Activated gamma-delta T cell treated with Interleukin-2 at 50 U/mL for 16 hours (primary cell): ENCODE data around the gene AGO3.
"Not testable (repeated sequence)": the region's sequence is repeated elsewhere in the genome, so short reads cannot be mapped to it uniquely, and the experiment has no call there.

Source experiments
- DNase-seq: peaks from one replicate; pipeline ENCODE4 v3.0.0-alpha.2; 2020

Gene AGO3

DNA sequence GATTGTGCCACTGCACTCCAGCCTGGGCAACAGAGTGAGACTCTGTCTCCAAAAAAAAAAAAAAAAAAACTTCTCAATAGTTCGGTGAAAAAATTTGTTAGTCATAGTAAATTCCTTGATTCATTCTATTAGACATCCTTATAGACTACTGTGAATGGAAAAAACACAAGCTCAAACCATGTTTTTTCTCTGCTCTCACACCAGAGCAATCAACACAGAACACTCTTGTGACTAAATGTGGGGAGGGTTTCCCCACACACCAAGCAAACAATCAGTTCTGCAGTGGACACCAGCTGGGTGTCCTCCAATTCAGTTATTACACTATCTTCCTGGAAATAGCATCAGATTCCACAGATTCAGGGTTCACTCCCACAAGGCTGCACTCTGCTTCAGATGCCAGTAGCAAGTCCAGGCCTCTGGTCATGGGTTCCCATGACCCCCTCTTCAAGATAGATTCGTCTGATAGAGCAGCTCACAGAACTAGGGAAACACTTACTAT is 83.9 kb downstream of the AGO3 start:
- no peak for DNase-seq

DNA sequence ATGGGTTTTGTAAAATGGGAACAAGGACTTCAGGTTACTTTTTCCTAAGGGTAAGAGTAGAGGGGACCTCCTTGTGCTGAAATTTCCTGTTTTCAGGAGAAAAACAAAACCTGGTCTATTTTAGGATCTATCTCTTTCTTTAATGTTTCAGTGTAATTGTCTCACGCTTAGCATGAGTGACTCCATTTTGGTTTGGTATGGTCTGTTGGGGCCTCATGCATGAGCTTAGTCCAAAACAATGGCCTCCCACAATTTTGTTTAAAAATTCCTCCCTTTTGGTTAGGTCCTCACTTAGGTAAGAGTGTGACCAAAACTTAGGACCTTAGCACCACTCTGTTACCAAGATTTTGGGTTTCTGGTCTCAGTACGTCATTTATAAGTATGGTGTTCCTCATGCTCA is 85.8 kb downstream of the AGO3 start:
- no peak for DNase-seq

DNA sequence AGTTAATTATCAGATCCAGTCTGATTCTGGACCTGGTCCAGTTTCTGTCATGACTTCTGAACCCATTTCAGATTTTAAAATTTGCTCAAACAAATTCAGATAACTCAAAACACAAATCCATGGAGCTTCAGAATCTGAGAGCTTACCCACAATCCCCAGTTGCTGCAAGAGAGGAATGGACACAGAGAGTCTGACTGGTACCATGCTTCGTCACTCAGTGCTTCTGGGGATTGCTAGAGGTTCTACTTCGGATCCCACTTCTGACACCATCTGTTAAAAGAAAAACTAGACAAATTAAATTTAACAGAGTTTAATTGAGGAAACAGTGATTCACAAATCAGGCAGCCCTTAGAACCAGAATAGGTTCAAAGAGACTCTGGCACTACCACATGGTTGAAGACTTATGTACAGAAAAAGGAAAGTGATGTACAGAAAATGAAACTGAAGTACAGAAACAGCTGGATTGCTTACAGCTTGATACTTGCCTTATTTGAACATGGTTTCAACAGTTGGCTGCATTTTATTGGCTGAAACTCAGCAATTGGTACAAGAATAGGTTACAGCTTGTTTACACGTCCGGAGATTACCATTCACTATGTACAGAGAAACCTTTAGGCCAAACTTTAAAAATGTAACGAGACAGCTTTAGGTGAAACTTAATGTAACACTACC is 92.3 kb downstream of the AGO3 start:
- no peak for DNase-seq

DNA sequence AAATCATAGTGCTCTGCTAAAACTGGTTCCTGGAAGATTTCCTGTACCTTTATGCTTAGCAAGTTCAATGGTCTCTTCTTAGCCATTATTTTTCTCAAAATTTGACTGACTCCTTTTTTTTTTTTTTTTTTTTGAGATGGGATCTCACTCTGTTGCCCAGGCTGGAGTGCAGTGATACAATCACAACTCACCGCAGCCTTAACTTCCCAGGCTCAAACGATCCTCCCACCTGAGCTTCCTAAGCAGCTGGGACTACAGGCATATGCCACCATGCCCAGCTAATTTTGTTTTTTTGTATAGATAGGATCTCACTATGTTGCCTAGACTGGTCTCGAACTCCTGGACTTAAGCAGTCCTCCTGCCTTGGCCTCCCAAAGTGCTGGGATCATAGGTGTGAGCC is 93.1 kb downstream of the AGO3 start:
- not testable (repeated sequence) for DNase-seq

GRCh38 chr1:36024847-36025246 is 93.9 kb downstream of the AGO3 start:
- no peak for DNase-seq

DNA sequence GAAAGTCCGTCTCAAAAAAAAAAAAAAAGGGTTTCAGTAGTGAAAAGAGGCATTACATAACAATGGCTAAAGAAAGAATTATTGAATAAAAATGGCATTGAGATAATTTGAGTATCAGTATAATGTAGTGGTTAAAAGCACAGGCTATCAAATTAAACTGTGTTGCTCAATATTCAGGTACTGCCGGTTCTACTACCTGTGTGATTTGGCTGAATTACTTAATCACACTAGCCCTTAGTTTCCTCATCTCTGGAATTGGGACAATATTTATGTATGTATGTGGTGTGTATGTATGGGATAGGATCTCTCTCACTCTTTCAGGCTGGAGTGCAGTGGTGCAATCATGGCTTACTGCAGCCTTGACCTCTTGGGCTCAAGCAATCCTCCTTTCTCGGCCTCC is 96.9 kb downstream of the AGO3 start:
- no peak for DNase-seq

DNA sequence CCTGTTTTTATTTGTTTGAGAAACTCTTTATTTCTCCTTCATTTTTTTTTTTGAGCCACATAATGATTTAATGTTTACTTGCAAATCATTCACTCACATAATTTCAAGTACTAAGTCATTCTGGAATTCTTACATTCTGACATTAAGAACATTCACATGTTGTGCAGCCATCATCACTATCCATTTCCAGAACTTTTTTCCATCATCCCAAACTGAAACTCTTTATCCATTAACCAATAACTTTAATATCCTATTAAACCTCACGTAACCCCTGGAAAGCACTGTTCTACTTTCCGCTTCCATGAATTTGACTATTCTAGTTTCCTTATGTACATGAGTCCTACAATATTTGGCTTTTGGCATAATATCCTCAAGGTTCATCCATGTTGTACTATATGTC is 100.5 kb downstream of the AGO3 start:
- DNase-seq: no peak

- DNase-seq: no peak
These were observed 103.8 kb downstream of the AGO3 start for GRCh38 chr1:36034692-36035091.

- no peak for DNase-seq
These were observed 104.2 kb downstream of the AGO3 start for GRCh38 chr1:36035154-36035553.

DNA sequence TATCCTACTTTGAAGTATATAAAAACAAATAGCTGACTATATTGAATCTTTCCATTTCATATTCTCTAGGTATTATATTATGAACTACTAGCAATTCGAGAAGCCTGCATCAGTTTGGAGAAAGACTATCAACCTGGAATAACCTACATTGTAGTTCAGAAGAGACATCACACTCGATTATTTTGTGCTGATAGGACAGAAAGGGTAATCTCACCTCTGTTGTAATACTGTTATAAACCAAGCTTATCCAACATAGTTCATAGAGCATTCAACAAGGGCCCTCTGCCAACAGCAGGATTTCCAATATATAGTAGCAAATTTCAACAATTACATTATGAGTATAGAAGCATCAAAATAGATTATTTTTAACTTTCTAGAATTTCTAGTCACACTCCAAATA is 109.3 kb downstream of the AGO3 start:
- DNase-seq: no peak

GRCh38 chr1:36051821-36052220 is 120.9 kb downstream of the AGO3 start:
- no peak for DNase-seq

- no peak for DNase-seq
These were observed 123.1 kb downstream of the AGO3 start for GRCh38 chr1:36053978-36054377.

DNA sequence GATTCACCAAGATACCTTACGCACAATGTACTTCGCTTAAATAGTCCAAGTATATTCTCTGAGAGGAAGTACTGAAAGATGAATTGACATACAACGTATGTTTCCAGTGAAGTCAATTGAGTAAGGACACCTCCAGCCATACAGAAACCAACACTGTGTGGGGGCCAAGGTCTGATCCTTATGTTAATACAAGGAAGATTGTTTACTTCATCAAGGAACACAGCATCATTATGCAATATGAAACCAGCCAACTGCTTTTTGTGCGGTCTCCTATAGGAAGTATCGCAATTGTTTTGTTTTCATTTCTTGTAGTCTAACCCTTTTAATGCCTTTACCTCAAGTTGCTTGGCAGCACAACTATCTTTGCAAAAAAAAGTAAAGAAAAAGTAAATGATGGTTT is 124.8 kb downstream of the AGO3 start:
- DNase-seq: no peak

- no peak for DNase-seq
These were observed 131.4 kb downstream of the AGO3 start for GRCh38 chr1:36062315-36062714.

GRCh38 chr1:36067871-36068270 is 137.0 kb downstream of the AGO3 start:
- DNase-seq: no peak

GRCh38 chr1:36068866-36069265 is 138.0 kb downstream of the AGO3 start:
- no peak for DNase-seq

GRCh38 chr1:36070349-36070748 is 139.4 kb downstream of the AGO3 start:
- no peak for DNase-seq

DNA sequence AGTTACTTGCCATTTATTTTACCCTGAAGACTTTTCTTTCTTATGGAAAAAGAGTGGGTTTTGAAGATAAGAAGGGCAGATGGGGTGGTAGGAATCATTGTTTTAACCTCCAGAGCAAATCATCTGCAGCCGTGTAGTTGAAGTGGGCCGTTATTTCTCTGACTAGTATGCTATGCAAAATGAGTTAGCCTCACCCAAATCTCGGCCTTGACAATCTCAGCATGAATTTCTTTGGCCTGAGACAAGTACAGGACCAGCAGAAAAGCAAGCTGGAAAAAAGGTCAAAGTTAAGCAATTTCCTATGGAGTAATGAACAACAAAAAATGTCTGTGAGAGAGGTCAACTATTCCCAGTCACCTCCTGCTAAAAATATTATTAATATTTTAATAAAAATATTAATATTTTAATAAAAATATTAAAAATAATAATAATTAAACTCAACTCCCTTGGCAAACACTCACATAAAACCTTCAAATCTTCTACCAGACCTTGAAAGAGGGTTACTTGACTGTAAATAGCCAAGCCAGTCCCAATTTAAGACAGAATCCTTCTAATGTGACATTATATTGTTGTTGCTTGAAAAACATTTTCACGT is 146.2 kb downstream of the AGO3 start:
- DNase-seq: no peak

GRCh38 chr1:36080236-36080635 is 149.3 kb downstream of the AGO3 start:
- DNase-seq: no peak

DNA sequence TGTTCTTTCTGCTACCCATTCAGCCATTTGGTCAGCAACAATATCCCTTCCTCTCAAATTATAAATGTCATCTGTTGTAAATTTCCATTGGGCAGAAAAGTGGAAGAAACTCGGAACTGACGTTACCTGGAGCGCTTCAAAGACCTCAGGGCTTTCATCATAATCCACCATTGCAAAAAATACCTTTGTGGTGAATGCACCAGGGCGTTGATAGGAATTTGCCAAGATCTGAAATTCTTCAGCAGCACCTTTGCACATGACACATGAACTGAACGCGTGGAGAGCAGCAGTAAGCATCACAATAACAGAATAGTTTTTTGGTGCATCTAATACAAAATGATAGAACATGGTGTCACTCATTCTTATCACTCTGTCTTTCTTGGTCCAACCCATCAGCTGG is 149.9 kb downstream of the AGO3 start:
- no peak for DNase-seq

- no peak for DNase-seq
These were observed 151.1 kb downstream of the AGO3 start for GRCh38 chr1:36081926-36082485.

DNA sequence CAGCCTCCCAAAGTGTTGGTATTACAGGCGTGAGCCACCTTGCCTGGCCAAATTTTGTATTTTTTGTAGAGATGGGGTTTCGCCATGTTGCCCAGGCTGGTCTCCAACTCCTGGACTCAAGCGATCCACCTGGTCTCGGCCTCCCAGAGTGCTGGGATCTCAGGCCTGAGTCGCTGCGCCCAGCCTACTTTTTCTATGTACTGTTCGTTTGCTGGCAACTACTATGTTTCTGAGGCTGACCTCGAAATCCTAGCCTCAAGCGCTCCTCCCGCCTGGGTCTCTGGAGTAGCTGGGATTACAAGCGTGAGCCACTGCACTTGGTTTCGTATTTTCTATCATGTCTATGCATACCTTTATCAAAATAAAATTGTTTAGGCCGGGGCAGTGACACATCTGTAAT is 152.3 kb downstream of the AGO3 start:
- no peak for DNase-seq

- DNase-seq: no peak
These were observed 153.0 kb downstream of the AGO3 start, which contains the start of gene TEKT2 for GRCh38 chr1:36083635-36084496. TSS of gene TEKT2 (plus strand) at chr1:36084094. CDS start at chr1:36084922, 828 bp downstream.
